H1 (cell line): Measurements from ENCODE around the gene ELP4. TPM values are rescaled to one million over a fixed set of nuclear protein-coding genes. Genes with fewer than 3 reads are reported as not detected.

Source experiments
- CHD2 ChIP-seq: IDR thresholded peaks from 2 replicates; pipeline ENCODE4 v1.6.1; 2012; ENCODE audit warnings: low read length, improper control_type of control experiment
- EGR1 ChIP-seq: IDR thresholded peaks from 2 replicates; pipeline ENCODE4 v1.6.1; 2011; ENCODE audit warnings: low read depth, low read length, borderline replicate concordance
- EZH2 ChIP-seq: fragments of 200-600 bp; sonication (generic); IDR thresholded peaks from 2 replicates; pipeline ENCODE4 v1.7.1; 2012; ENCODE audit warnings: low read depth, mild to moderate bottlenecking, moderate library complexity, low read length, inconsistent platforms; ENCODE audit not compliant: severe bottlenecking
- FOSL1 ChIP-seq: IDR thresholded peaks from 2 replicates; pipeline ENCODE4 v1.6.1; 2011; ENCODE audit warnings: mild to moderate bottlenecking, low read depth, low read length, moderate library complexity; ENCODE audit not compliant: insufficient read depth
- HDAC6 ChIP-seq: IDR thresholded peaks from one replicate; pipeline ENCODE4 v1.7.1; 2012; ENCODE audit warnings: low read depth, mild to moderate bottlenecking, inconsistent platforms, low read length, moderate library complexity
- KDM4A ChIP-seq: IDR thresholded peaks from one replicate; pipeline ENCODE4 v1.7.1; 2012; ENCODE audit warnings: low read depth, mild to moderate bottlenecking, moderate library complexity, low read length, inconsistent platforms; ENCODE audit not compliant: severe bottlenecking
- POU5F1 ChIP-seq: IDR thresholded peaks from 2 replicates; pipeline ENCODE4 v1.6.1; 2011; ENCODE audit warnings: low read depth, mild to moderate bottlenecking, low read length, moderate library complexity
- RNF2 ChIP-seq: fragments of 200-900, 300-1000 bp; sonication (generic); IDR thresholded peaks from 2 replicates; pipeline ENCODE4 v1.7.1; 2016; ENCODE audit warnings: borderline replicate concordance, low read depth, mild to moderate bottlenecking, antibody characterized with exemption, low read length; ENCODE audit not compliant: poor library complexity, severe bottlenecking; ENCODE audit errors: missing control alignments
- SAP30 ChIP-seq: fragments of 300-600 bp; sonication (generic); IDR thresholded peaks from 2 replicates; pipeline ENCODE4 v1.7.1; 2012; ENCODE audit warnings: low read length, moderate library complexity, mild to moderate bottlenecking, inconsistent platforms; ENCODE audit not compliant: insufficient read depth, insufficient replicate concordance
- SIN3A ChIP-seq, 2 experiments: IDR thresholded peaks in 1 of 2; conservative IDR thresholded peaks in 1 of 2; 2 replicates each; pipeline ENCODE4 v1.6.1; 2011 to 2012; ENCODE audit warnings: low read length in 2 of 2, improper control_type of control experiment in 1 of 2, low read depth in 1 of 2, mild to moderate bottlenecking in 1 of 2
- SP4 ChIP-seq: IDR thresholded peaks from 2 replicates; pipeline ENCODE4 v1.6.1; 2012; ENCODE audit warnings: low read length, inconsistent platforms
- TAF1 ChIP-seq: IDR thresholded peaks from 2 replicates; pipeline ENCODE4 v1.6.1; 2011; ENCODE audit warnings: mild to moderate bottlenecking, low read depth, low read length
- polyA plus RNA-seq, 7 experiments: library from polyadenylated mRNA; depleted of rRNA in 3 of 7; stranded (reverse) in 5 of 7; unstranded in 2 of 7; fragments of >200 nt in 5 of 7; fragments of 200-250 nt in 2 of 7; gene quantifications; 1 replicate in 5 of 7; 2 replicates in 1 of 7; 4 replicates in 1 of 7; pipeline versions ENCODE4 v1.2.1 to v1.2.3, GENCODE V29; 2011 to 2013; ENCODE audit warnings: missing spikeins in 2 of 7, mixed read lengths in 2 of 7
- total RNA-seq: library from RNA; stranded (reverse); fragmentation: NEBNext Ultra II Directional; extraction: Animal tissue kit (Norgen Biotek cat#: 25700); gene quantifications from 2 replicates; pipeline ENCODE4 v1.2.1, GENCODE V29; 2021
- TF ChIP-seq, protein P1 (sequence below): IDR thresholded peaks from 2 replicates; pipeline ENCODE4 v1.6.1; 2012; ENCODE audit warnings: inconsistent platforms

ELP4 gene
- total and polyA plus RNA-seq, 2 of the 8 experiments (the other 6 are each of a cell fraction or from before 2014, with no cell fraction given): 14.0 to 18.6 TPM

- TF ChIP-seq EZH2 (peak; percentile 79), SP4 (no peak), SAP30 (no peak), POU5F1 (no peak), SIN3A (conservative IDR thresholded peaks at IDR 0.05 in 1 of 2, IDR thresholded peaks at IDR 0.05 in 1 of 2; ENCODE audit: low read depth in 1 of 2, low read length in 2 of 2) (0 out of 4 replicates have a peak, but pooled peaks of 1 of the 2 experiments have one; percentile 39), FOSL1 (no peak), KDM4A (no peak), TAF1 (no peak), EGR1 (0 out of 2 replicates have a peak, but pooled peaks have one; percentile 9), CHD2 (no peak), RNF2 (peak; percentile 67), HDAC6 (no peak)
- TF ChIP-seq, protein P1, sequence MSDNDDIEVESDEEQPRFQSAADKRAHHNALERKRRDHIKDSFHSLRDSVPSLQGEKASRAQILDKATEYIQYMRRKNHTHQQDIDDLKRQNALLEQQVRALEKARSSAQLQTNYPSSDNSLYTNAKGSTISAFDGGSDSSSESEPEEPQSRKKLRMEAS: no peak
- TF ChIP-seq, all 59 proteins: peak for 8
Measured at GRCh38 chr11:31826536-31827438, 317.2 kb downstream of the ELP4 start (continued).
